Fibroblast of skin of right biceps (primary cell): ENCODE data around the gene PICALM.
A peak's percentile ranks its signal among the peaks of the same experiment; 100 is the strongest.
"Not testable (repeated sequence)": the region's sequence is repeated elsewhere in the genome, so short reads cannot be mapped to it uniquely, and the experiment has no call there.

Experiments used
- DNase-seq: peaks from one replicate; pipeline ENCODE4 v3.0.0-alpha.2; 2013

The PICALM gene

GRCh38 chr11:86068951-86069407 is at the start of gene PICALM:
Gene PICALM (minus strand): TSS chr11:86069084. CDS start chr11:86068780, 304 bp downstream.
- peak; percentile 100 for DNase-seq

- DNase-seq: no peak
Measured at GRCh38 chr11:86118253-86118652, 49.4 kb upstream of the PICALM start.

GRCh38 chr11:86117712-86118063 is 48.8 kb upstream of the PICALM start:
- DNase-seq: no peak

GRCh38 chr11:86117001-86117711 is 48.3 kb upstream of the PICALM start:
- peak; percentile 46 for DNase-seq

GRCh38 chr11:86116386-86116726 is 47.5 kb upstream of the PICALM start:
- peak; percentile 90 for DNase-seq

- peak; percentile 36 for DNase-seq
Measured at GRCh38 chr11:86115542-86116385, 46.9 kb upstream of the PICALM start.

GRCh38 chr11:86108890-86109638 is 40.2 kb upstream of the PICALM start:
- DNase-seq: no peak

GRCh38 chr11:86108191-86108590 is 39.3 kb upstream of the PICALM start:
- DNase-seq: no peak

GRCh38 chr11:86106916-86107315 is 38.0 kb upstream of the PICALM start:
- peak; percentile 74 for DNase-seq

- not testable (repeated sequence) for DNase-seq
Measured at GRCh38 chr11:86106031-86106430, 37.1 kb upstream of the PICALM start.

GRCh38 chr11:86105601-86106000 is 36.7 kb upstream of the PICALM start:
- not testable (repeated sequence) for DNase-seq

- DNase-seq: peak; percentile 48
Measured at GRCh38 chr11:86103808-86104207, 34.9 kb upstream of the PICALM start.

GRCh38 chr11:86101941-86102407 is 33.1 kb upstream of the PICALM start:
- peak; percentile 37 for DNase-seq

GRCh38 chr11:86101493-86101892 is 32.6 kb upstream of the PICALM start:
- peak; percentile 72 for DNase-seq

GRCh38 chr11:86099874-86100273 is 31.0 kb upstream of the PICALM start:
- peak; percentile 87 for DNase-seq

GRCh38 chr11:86097980-86098379 is 29.1 kb upstream of the PICALM start:
- no peak for DNase-seq

GRCh38 chr11:86091566-86091965 is 22.7 kb upstream of the PICALM start:
- peak; percentile 69 for DNase-seq

GRCh38 chr11:86091086-86091485 is 22.2 kb upstream of the PICALM start:
- DNase-seq: no peak

GRCh38 chr11:86089659-86090058 is 20.8 kb upstream of the PICALM start:
- DNase-seq: peak; percentile 88

GRCh38 chr11:86087688-86088087 is 18.8 kb upstream of the PICALM start:
- DNase-seq: not testable (repeated sequence)

- no peak for DNase-seq
Measured at GRCh38 chr11:86087256-86087655, 18.4 kb upstream of the PICALM start.

- DNase-seq: no peak
Measured at GRCh38 chr11:86081455-86081854, 12.6 kb upstream of the PICALM start.

GRCh38 chr11:86079421-86079820 is 10.5 kb upstream of the PICALM start:
- no peak for DNase-seq
